SK-N-SH treated with all-trans-retinoic acid at 6 μM for 48 hours (cell line): ENCODE data around the gene HTD2.

Experiments used
- ATAC-seq: fragments of 200-7000 bp; cut with Tn5 transposase; 3 replicates; pipeline ENCODE4 v1.9.1; 2020; ENCODE audit warnings: mild to moderate bottlenecking, moderate library complexity
- ARNTL ChIP-seq: fragments of 450-650 bp; formaldehyde crosslinking; IDR thresholded peaks from 2 replicates; pipeline ENCODE4 v1.5.0; 2020; ENCODE audit warnings: low read depth, mild to moderate bottlenecking, moderate library complexity, borderline replicate concordance
- BACH2 ChIP-seq: fragments of 250-450 bp; sonication (Bioruptor Pico); IDR thresholded peaks from 2 replicates; pipeline ENCODE4 v1.9.0; 2021; ENCODE audit warnings: mild to moderate bottlenecking, borderline replicate concordance
- CREB5 ChIP-seq: fragments of 250-450 bp; sonication (Bioruptor Pico); IDR thresholded peaks from 2 replicates; pipeline ENCODE4 v1.5.1; 2020; ENCODE audit warnings: low read depth, mild to moderate bottlenecking, moderate library complexity
- CSDC2 ChIP-seq: fragments of 250-450 bp; sonication (Bioruptor Pico); IDR thresholded peaks from 2 replicates; pipeline ENCODE4 v1.5.0; 2020; ENCODE audit warnings: mild to moderate bottlenecking, moderate library complexity
- CSRNP3 ChIP-seq: fragments of 250-450 bp; sonication (Bioruptor Pico); IDR thresholded peaks from 2 replicates; pipeline ENCODE4 v1.5.1; 2021; ENCODE audit warnings: mild to moderate bottlenecking, moderate library complexity
- GLIS3 ChIP-seq: fragments of 250-450 bp; sonication (Bioruptor Pico); IDR thresholded peaks from 2 replicates; pipeline ENCODE4 v1.5.0; 2020; ENCODE audit warnings: mild to moderate bottlenecking, moderate library complexity
- ISL1 ChIP-seq: fragments of 250-450 bp; sonication (Bioruptor Pico); IDR thresholded peaks from 2 replicates; pipeline ENCODE4 v2.1.2; 2022; ENCODE audit warnings: mild to moderate bottlenecking, moderate library complexity
- OSR1 ChIP-seq: fragments of 250-450 bp; sonication (Bioruptor Pico); IDR thresholded peaks from 2 replicates; pipeline ENCODE4 v1.8.0; 2022; ENCODE audit warnings: moderate library complexity, mild to moderate bottlenecking, inconsistent platforms
- POU6F1 ChIP-seq: fragments of 250-450 bp; sonication (Bioruptor Pico); IDR thresholded peaks from 2 replicates; pipeline ENCODE4 v1.8.0; 2021; ENCODE audit warnings: low read depth, mild to moderate bottlenecking, moderate library complexity, borderline replicate concordance
- PPARA ChIP-seq: fragments of 250-450 bp; sonication (Bioruptor Pico); IDR thresholded peaks from 2 replicates; pipeline ENCODE4 v1.5.0; 2020; ENCODE audit warnings: mild to moderate bottlenecking, borderline replicate concordance
- SNAI2 ChIP-seq: fragments of 250-450 bp; sonication (Bioruptor Pico); IDR thresholded peaks from 2 replicates; pipeline ENCODE4 v1.5.0; 2020; ENCODE audit warnings: mild to moderate bottlenecking, moderate library complexity
- TCF4 ChIP-seq: fragments of 250-450 bp; sonication (Bioruptor Pico); IDR thresholded peaks from 2 replicates; pipeline ENCODE4 v1.8.0; 2021; ENCODE audit warnings: mild to moderate bottlenecking, moderate library complexity, borderline replicate concordance
- ZC3H10 ChIP-seq: fragments of 250-450 bp; sonication (Bioruptor Pico); IDR thresholded peaks from 2 replicates; pipeline ENCODE4 v1.5.1; 2021; ENCODE audit warnings: mild to moderate bottlenecking, moderate library complexity
- ZFP3 ChIP-seq: fragments of 250-450 bp; sonication (Bioruptor Pico); IDR thresholded peaks from 2 replicates; pipeline ENCODE4 v1.5.0; 2020; ENCODE audit warnings: mild to moderate bottlenecking, moderate library complexity
- ZFP30 ChIP-seq: fragments of 450-650 bp; formaldehyde crosslinking; IDR thresholded peaks from 2 replicates; pipeline ENCODE4 v1.5.0; 2022; ENCODE audit warnings: mild to moderate bottlenecking, moderate library complexity
- ZNF565 ChIP-seq: fragments of 450-650 bp; formaldehyde crosslinking; conservative IDR thresholded peaks from 2 replicates; pipeline ENCODE4 v1.5.0; 2020; ENCODE audit warnings: low read depth, mild to moderate bottlenecking, moderate library complexity
- ZNF70 ChIP-seq: fragments of 450-650 bp; formaldehyde crosslinking; IDR thresholded peaks from 2 replicates; pipeline ENCODE4 v1.5.0; 2020; ENCODE audit warnings: mild to moderate bottlenecking, moderate library complexity
- ZNF8 ChIP-seq: fragments of 450-650 bp; formaldehyde crosslinking; IDR thresholded peaks from 2 replicates; pipeline ENCODE4 v1.5.0; 2020; ENCODE audit warnings: mild to moderate bottlenecking, moderate library complexity

The HTD2 gene

GRCh38 chr3:58305882-58306711, at the start of gene HTD2, which contains the start of gene RPP14:
TSS of gene HTD2 (plus strand) at chr3:58306520. CDS start at chr3:58317614, 11,094 bp downstream.
TSS of gene RPP14 (plus strand) at chr3:58306245. CDS start at chr3:58310330, 4,085 bp downstream.
- peak; percentile 93 for ATAC-seq
- TF ChIP-seq CREB5 (no peak), CSDC2 (CRISPR knock-in tag) (peak; percentile 66; the same call in 1 of the 2 replicates), ZC3H10 (no peak), ZFP30 (CRISPR knock-in tag) (peak; percentile 55; the same call in 1 of the 2 replicates), ZNF565 (CRISPR knock-in tag) (peak; percentile 84; the same call in 1 of the 2 replicates), SNAI2 (CRISPR knock-in tag) (0 out of 2 replicates have a peak, but pooled peaks have one; percentile 22), POU6F1 (peak; percentile 71; the same call in 1 of the 2 replicates), BACH2 (0 out of 2 replicates have a peak, but pooled peaks have one; percentile 77), ZFP3 (CRISPR knock-in tag) (peak; percentile 54; the same call in 1 of the 2 replicates), PPARA (peak; percentile 60; the same call in 1 of the 2 replicates)

GRCh38 chr3:58258392-58259055, 47.8 kb upstream of the HTD2 start:
- TF ChIP-seq ISL1 (CRISPR knock-in tag) (no peak), GLIS3 (CRISPR knock-in tag) (no peak), ZNF8 (CRISPR knock-in tag) (no peak)
- no peak for ATAC-seq

- no peak for TF ChIP-seq PPARA
- TF ChIP-seq ARNTL: no peak
- TF ChIP-seq ZFP30 (CRISPR knock-in tag): no peak
- TF ChIP-seq GLIS3 (CRISPR knock-in tag): no peak
- no peak for TF ChIP-seq BACH2
- TF ChIP-seq CSRNP3 (CRISPR knock-in tag): no peak
- TF ChIP-seq TCF4 (CRISPR knock-in tag): no peak
- no peak for TF ChIP-seq SNAI2 (CRISPR knock-in tag)
- TF ChIP-seq ZFP3 (CRISPR knock-in tag): no peak
- no peak for TF ChIP-seq ISL1 (CRISPR knock-in tag)
- TF ChIP-seq POU6F1: no peak
- TF ChIP-seq CSDC2 (CRISPR knock-in tag): no peak
- no peak for TF ChIP-seq ZNF565 (CRISPR knock-in tag)
- TF ChIP-seq ZC3H10: no peak
- no peak for TF ChIP-seq ZNF8 (CRISPR knock-in tag)
- TF ChIP-seq ZNF70 (CRISPR knock-in tag): no peak
- peak; percentile 79 for ATAC-seq
Measured at GRCh38 chr3:58260261-58260731, 46.0 kb upstream of the HTD2 start.

- TF ChIP-seq POU6F1: no peak
- no peak for TF ChIP-seq CSDC2 (CRISPR knock-in tag)
- no peak for TF ChIP-seq GLIS3 (CRISPR knock-in tag)
- no peak for TF ChIP-seq CSRNP3 (CRISPR knock-in tag)
- TF ChIP-seq ZFP30 (CRISPR knock-in tag): no peak
- TF ChIP-seq OSR1 (CRISPR knock-in tag): no peak
- TF ChIP-seq, all 23 proteins: peak for 0
- peak; percentile 58 for ATAC-seq
Measured at GRCh38 chr3:58260733-58261132, 45.6 kb upstream of the HTD2 start.
